Stimulated activated CD8-positive, alpha-beta memory T cell treated with anti-CD3 and anti-CD28 coated beads, Interleukin-15, amount 100 ng/mL, for 1 hour (primary cell): ENCODE results near the gene MYPN.

Source experiments
- DNase-seq: peaks from one replicate; pipeline ENCODE4 v3.0.0-alpha.2; 2020; ENCODE audit warnings: low read depth

Gene MYPN

DNA sequence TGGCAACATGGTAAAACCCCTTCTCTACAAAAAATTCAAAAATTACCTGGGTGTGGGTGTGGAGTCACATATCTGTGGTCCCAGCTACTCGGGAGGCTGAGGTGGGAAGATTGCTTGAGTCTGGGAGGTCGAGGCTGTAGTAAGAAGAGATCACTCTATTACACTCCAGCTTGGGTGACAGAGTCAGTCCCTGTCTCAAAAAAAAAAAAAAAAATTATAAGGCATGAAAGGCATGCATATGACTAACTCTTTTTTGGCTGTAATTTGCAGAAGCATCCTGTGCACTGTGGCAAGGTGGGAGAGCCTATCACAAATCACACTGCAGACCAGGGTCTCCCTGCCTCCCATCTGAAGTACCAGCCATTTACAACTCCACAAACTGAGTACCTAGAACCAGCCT is 14.1 kb upstream of the MYPN start:
- no peak for DNase-seq

DNA sequence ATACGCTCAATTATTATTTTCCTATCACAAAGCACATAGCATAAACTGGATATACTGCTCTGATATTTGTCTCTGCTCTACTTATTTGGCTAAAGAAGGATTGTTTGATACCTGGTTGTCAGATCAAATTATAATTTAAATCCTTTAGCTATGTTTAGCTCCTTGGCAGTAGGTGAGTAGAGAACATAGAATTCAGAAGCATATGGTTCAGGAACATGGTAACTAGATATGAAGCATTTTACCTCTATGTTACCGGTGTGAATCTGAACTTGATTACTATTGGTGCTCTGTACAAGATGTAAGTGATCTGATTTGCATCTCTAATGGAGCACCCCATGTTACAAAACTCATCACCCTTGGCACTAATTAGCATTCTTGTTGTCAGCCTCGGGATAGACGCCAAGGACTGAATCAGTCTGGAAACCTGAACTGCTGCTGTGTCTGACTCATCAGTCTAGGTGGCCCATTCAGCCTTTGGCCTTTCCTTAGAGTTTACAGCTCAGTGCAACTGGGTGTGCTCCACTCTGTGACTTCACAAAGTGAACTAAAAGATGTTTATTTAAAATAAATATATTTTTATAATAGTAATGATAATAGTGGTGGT is 12.3 kb upstream of the MYPN start:
- no peak for DNase-seq

DNA sequence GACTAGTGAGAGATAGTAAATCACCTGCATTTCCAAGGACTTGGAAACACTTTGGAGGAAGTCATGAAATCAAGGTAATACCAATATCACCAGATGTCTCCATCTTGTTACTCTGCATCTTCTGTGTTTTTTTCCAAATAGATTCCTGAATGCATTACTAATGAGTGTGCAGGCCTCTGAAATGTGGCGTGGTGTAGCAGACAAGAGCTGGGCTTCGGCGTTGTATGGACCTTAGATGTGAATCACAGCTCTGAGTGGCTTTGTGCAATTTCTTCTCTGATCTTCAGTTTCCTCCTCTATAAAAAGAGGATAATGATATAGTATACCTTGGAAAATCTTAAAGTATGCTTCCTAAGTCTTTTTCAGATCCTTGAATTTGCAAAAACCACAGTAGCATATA is 9.6 kb upstream of the MYPN start:
- no peak for DNase-seq

DNA sequence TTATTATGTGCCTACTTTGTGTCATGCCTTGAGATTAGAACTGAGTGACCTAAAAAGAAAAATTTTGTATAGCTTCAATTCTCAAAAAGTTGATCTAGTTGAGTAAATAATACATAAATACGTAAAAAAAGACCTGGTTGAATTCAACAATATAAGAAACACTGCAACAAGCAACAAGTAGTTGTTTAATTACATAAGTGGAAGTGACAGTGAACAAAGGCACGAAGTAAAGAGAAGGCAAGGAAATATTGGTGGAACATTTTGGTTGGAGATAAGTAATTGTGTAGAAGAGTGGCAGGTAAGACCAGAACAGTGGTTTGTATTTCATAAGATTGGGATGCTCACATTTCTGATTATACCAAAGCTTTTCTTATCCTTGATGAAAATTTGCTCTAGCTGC is 8.2 kb upstream of the MYPN start:
- DNase-seq: no peak

DNA sequence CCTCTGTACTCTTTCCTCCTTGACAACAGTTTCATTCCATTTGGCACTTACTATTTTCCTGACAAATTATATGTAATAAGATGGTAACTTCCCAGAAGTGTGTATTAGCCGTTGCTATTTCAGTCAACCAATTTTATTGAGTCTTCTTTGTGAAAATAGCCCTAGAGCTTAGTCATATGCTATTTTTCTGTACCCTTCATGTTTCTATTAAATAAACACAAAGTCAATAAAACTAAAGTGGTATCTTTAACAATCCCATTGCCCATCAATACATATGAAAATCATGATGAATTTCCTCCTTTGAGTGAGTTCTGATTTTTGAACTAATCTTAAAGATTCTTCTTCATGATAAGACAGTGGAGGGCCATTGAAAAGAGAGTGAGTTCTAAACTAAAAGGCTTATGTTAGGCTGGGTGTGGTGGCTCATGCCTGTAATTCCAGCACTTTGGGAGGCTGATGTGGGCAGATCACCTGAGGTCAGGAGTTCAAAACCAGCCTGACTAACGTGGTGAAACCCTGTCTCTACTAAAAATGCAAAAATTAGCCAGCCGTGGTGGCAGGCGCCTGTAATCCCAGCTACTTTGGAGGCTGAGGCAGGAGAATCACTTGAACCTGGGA is 5.9 kb upstream of the MYPN start:
- DNase-seq: no peak

DNA sequence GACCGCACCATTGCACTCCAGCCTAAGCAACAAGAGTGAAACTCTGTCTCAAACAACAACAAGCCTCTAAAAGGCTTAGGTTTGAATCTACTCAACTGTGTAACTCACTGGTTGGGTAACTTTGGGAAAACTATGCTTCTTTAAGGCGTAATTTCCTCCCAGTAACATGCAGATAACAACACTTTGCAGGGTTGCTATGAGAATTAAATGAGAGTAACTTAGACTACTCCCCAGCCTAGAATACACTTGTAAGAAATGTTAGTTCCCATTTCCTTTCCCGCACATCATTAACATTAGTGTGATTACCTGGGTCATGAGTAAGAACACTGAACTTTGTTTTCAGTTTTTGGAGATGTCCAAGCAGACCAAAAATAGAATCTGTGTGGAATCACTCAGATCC is 5.4 kb upstream of the MYPN start:
- DNase-seq: no peak

DNA sequence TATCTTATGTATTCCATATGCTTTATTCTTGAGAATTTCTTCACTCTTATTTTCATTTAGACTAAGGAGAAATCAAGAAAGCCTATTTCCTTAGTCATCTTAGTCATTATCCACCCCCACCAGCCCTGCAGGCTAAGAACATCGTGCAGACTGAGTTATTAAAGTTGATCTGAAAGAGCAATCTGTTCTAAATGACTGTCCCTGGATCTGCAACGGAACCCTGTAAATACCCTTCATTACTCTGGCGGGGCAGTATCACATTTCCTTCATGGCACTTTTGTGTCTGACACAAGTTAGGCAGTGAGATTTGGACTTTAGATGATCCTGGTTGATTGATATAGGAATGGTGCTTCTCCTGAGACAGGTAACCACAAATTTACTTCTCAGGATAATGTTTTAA is 3.5 kb upstream of the MYPN start:
- no peak for DNase-seq

DNA sequence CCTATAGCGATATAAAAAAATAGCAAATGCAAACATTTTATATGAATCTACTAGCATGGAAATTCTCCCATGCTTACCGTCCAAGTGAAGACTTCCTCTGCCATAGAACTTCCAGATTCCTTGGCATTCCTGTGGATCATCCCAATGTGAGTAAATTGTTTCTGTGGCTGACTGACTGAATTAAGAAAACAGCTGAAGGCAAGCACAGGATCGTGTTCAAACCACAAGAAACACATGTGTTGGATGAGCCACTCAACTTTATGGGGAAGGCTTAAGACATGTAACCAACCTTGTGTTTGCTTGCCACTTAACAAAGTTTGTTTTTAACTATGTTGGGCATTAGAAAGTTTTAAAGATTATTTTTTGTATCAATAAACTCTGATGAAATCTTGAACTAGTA is 2.6 kb upstream of the MYPN start:
- no peak for DNase-seq

DNA sequence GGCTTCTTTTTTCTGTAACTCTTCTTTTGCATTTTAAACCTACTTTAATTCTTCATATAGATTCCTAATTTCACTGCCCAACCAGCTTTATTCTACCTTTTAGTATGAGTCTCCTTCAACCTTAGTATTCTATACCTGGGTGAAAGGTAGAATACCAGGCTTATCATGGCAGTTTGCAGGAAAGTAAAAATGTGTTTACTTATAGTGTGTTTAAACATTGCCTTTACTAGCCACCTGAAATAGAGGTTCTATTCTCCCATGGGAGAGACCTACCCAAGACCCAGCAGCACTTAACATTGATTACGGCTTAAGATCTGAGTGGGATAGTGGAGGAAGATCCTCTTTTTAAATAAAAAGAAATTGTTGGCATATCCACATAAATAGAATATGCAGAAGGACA is 1.6 kb upstream of the MYPN start:
- no peak for DNase-seq

DNA sequence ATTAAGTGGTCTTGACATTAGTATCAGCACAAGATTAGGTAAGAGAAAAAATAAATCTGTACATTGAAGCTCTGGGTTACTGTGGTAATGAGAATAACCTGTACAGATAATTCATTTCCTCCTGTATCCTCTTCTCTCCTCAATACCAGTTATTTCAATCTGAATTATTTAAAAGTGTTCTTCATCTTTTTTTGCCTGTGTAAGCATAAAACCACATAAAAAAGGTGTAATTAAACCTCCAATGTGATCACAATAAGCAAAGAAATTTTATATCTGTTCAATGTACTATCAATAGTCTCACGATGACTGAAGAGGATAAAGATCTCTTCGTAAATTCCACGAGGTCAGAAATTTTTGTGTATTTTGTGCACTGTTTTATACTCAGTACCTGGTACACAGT is 1.2 kb upstream of the MYPN start:
- DNase-seq: no peak

DNA sequence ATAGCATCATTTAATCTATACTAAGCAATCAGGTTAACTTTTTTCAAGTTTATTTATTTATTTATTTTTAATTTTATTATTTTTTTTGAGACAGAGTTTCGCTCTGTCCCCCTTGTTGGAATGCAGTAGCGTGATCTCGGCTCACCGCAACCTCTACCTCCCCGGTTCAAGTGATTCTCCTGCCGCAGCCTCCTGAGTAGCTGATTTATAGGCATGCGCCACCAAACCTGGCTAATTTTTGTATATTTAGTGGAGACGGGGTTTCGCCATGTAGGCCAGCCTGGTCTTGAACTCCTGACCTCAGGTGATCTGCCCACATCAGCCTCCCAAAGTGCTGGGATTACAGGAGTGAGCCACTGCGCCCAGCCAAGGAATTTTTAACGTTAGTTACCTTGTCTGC is 635 bp upstream of the MYPN start:
- DNase-seq: no peak

DNA sequence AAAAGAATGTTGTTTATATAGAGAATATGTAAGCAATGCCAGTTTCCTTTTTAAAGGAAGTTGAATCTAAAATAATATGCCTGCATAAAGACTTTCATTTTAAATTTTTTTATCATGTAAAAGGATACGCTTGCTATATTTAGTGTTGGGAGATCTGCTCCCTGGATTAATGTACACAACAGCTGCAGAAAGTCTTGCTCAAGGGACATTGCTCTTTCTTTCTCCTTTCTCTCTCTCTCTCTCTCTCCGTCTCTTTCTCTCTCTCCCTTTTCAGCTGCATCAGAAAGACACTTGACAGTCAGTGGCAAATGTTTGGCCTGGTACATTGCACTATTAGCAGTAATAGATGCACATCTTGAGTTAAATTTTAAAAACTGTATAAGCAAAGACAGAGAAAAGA is 739 bp downstream of the MYPN start:
- no peak for DNase-seq

DNA sequence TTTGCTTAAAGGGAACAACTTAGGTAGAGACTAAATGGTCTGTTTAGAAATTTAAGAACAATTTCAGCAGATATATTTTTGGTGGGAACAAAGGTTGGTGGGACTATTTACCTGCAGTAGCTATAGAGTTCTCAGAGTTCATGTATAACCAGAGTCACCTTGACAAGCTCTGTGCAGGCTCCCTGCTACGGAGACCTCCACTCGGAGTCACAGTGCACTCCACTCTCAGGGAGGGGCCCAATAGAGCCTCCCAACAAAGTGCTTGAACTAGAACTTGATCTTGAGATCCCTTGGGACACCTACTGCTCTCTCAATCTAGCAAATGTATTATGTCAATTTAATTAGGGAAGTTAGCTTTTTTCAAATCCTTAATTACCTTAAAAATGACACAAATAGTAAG is 2.3 kb downstream of the MYPN start:
- DNase-seq: no peak

DNA sequence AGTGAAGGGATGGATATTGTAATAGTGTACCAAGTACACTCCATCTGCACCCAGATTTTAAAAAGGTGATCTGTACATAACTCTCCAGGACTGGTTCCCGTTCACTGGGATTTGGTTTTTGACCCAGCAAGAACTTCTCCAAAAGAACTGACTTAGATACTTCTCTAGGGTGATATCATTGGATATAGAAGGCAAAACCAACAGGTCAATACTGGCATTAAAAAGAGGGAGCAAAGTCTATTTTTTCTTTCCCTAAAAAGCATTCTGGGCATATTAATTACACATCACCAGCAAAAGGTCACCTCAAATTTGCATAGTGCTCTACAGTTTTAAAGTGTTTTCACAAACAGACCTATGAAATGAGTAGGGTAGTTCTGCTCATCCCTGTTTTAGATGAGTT is 3.5 kb downstream of the MYPN start:
- DNase-seq: no peak

DNA sequence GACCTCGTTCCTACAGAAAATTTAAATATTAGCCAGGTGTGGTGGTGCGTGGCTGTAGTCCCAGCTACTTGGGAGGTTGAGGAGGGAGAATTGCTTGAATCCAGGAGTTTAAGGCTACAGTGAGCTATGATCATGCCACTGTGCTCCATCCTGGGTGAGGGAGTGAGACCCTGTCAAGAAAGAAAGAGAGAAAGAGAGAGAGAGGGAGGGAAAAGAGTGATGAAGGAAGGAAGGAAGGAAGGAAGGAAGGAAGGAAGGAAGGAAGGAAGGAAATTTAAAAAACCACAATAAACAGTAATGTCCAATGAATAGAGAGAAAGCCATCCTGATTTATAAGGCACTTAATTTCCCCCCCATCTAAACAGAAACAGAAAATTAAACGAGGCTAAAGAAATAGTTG is 9.4 kb downstream of the MYPN start:
- DNase-seq: no peak

DNA sequence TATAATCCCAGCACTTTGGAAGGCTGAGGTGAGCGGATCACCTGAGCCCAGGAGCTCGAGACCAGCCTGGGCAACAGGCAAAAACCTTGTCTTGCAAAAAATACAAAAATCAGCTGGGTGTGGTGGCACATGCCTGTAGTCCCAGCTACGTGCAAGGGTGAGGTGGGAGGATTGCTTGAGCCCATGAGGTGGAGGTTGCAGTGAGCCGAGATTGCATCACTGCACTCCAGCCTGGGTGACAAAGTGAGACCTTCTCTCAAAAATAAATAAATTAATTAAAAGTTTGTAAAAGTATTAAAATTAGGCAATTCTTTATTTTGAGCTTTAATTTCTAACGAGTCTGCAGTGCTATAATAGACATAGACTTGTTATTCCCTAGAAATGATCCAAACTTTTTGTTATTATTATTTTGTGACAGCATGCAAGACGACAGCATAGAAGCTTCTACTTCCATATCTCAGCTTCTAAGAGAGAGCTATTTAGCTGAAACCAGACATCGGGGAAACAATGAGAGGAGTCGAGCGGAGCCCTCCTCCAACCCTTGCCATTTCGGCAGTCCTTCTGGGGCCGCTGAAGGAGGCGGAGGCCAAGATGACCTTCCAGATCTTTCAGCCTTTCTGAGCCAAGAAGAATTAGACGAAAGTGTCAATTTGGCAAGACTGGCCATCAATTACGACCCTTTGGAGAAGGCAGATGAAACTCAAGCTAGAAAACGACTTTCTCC is 11.9 kb downstream of the MYPN start:
- DNase-seq: no peak

DNA sequence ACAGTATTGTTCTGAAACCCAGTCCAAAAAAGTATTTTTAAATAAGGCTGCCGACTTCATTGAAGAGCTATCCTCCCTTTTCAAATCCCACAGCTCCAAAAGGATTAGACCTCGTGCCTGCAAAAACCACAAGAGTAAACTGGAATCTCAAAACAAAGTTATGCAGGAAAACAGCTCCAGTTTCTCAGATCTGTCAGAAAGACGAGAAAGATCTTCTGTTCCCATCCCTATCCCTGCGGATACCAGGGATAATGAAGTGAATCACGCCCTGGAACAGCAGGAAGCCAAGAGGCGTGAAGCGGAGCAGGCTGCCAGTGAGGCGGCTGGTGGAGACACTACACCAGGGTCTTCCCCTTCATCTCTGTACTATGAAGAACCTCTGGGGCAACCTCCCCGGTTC is 12.6 kb downstream of the MYPN start:
- DNase-seq: no peak

DNA sequence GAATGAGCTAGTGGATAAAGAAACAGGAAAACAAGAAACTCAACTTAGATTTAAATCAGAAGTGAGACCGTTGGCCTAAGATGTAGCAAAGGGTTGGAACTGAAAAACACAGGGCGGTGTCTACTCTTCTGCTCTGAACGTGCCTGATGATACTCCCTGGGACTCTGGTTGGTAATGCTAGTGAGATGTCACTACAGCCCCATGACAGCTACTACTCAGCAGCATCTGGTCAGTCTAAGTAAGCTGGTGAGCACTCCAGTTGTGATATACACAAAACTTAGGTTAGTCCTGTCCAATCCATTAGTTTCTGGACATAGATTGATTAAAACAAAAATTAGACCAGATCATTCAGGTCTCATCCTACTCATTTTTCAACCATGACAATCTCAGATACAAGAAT is 15.4 kb downstream of the MYPN start:
- DNase-seq: no peak

DNA sequence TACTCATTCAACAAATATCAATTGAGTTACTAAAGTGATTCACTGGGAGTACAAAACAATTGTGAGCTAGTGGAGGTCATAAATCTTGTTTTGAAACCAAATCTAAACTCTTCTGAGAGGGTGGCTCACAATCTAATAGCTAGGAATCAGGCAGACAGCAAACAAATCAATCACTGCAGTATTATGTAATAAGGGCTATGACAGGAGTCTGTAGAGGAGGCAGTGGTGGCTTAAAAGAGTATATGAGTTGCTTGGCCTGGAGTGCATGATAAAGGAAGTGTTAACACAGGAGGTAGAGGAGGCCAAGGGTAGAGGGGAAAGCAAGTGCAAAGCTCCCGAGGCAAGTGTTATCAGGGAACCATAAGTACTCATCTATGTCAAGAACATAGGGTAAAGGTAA is 16.5 kb downstream of the MYPN start:
- no peak for DNase-seq

DNA sequence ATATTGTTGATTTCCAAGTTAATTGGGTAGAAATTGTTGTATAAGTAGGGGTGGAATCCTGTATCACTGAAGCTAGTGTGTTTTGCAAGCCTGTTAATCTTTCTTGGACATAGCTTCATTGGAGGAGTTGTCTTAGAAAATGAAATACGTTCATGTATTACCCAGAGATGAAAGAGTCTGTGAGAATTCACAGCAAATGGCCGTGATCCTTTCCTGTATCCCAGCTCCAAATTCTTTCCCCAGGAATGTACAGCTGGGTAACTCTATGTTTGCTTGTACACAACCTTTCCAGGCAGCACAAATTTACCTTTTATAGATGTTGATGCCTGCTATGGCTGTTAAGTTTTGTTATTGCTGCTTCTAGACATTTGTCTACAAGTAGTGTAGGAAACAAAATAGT is 18.7 kb downstream of the MYPN start:
- DNase-seq: no peak

DNA sequence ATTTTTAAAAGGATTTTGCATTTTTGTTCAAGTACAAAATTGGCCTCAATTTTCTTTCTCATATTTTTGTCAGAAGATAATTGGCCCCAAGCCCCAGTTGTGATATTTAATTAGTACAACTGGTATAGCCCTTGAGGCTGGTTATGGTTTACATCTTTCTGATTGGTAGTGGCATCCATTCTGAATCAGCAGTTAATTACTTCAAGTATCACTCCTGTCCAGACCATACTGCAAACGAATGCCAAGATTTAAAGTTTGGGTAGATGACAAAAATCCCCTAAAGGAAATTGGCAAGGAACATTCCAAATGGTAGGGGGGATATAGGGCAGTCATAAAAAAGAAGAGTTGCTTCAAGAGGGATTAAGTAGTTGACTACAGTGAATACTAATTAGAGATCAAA is 23.1 kb downstream of the MYPN start:
- DNase-seq: no peak

DNA sequence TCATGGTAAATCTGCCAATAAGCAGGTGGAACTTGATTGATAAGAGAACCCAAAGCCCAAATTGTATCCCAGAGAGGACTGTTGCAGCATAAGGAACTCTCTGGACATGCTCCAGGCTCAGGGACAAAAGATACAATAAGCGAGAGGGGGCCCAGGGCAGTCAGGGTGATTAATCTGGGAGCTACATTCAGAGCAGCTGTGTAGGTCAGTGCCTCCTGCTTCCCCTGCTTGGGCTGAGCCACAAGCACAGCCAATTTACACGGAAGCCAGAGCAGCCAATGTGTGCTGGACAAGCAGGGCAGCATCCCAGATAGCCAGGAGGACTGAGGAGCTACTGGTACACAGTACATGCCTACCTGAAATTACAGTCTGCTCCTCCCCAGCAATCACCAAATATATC is 24.2 kb downstream of the MYPN start:
- no peak for DNase-seq

DNA sequence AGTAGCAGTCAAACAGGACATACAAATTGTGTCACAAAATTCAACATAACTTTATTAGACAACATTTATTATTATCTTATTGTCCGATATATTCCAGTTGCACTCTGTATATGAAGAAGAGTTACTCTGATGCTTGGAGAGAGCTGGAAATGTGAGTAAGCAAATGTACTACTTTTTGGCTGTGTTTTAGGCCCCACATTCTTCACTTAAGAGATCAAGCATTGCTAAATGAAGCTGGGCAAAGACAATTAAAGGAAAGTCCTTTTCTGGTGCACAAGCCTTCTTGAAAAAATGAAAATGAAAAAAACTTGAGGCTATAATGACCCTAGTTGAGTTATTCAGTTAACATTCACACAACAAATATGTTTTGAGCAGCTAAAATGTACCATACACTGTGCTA is 26.1 kb downstream of the MYPN start:
- no peak for DNase-seq
